Upper lobe of left lung (tissue), 6 donors: ENCODE data around the gene SEC61A1. TPM values are rescaled to one million over a fixed set of nuclear protein-coding genes. Genes with fewer than 3 reads are reported as not detected.

ENCODE experiments used
- ATAC-seq, 2 donors: fragments of 200-7000 bp; cut with Tn5 transposase; one replicate each; pipeline ENCODE4 v1.9.1; 2022; ENCODE audit warnings: mild to moderate bottlenecking in 2 of 2, moderate library complexity in 2 of 2; ENCODE audit not compliant: low FRiP score in 2 of 2
- DNase-seq, 2 donors: peaks; one replicate each; pipeline ENCODE4 v3.0.0-alpha.2; 2019 to 2020
- H3K27ac ChIP-seq, 4 donors: fragments of 200-600 bp; sonication (generic); one replicate each; pipeline ENCODE4 v1.5.1; 2016 to 2019
- H3K27me3 ChIP-seq, 4 donors: fragments of 200-600 bp; sonication (generic); one replicate each; pipeline ENCODE4 v1.5.1; 2017 to 2019
- H3K36me3 ChIP-seq, 4 donors: fragments of 200-600 bp; sonication (generic); one replicate each; pipeline ENCODE4 v1.5.1; 2016 to 2019
- H3K4me1 ChIP-seq, 4 donors: fragments of 200-600 bp; sonication (generic); one replicate each; pipeline ENCODE4 v1.5.1; 2018 to 2019
- H3K4me3 ChIP-seq, 4 donors: fragments of 200-600 bp; sonication (generic); one replicate each; pipeline ENCODE4 v1.5.1; 2017 to 2019; ENCODE audit warnings: mild to moderate bottlenecking in 2 of 4, moderate library complexity in 1 of 4
- H3K9me3 ChIP-seq, 4 donors: fragments of 200-600 bp; sonication (generic); one replicate each; pipeline ENCODE4 v1.5.1; 2018 to 2019
- EP300 ChIP-seq, 4 donors: sonication (generic); formaldehyde crosslinking; IDR thresholded peaks; one replicate each; pipeline ENCODE4 v1.5.1; 2017; ENCODE audit warnings: antibody characterized with exemption in 4 of 4, control low read depth in 2 of 4
- POLR2A ChIP-seq, 4 donors: fragments of 450-650 bp; IDR thresholded peaks; one replicate each; pipeline ENCODE4 v1.5.1; 2016 to 2017; ENCODE audit warnings: antibody characterized with exemption in 4 of 4, mild to moderate bottlenecking in 2 of 4
- POLR2AphosphoS5 ChIP-seq, 2 donors: sonication (generic); formaldehyde crosslinking; IDR thresholded peaks; one replicate each; pipeline ENCODE4 v1.5.1; 2017; ENCODE audit warnings: antibody characterized with exemption in 2 of 2
- WGBS, 2 donors: methylation state at CpG; one replicate each; pipeline ENCODE4 v1.1.5; 2017 to 2018; 5-methylcytosine and 5-hydroxymethylcytosine counted together
- total RNA-seq, 6 donors: library from RNA; depleted of rRNA in 4 of 6; stranded (reverse); fragments of >200 nt in 4 of 6; gene quantifications; one replicate each; pipeline versions ENCODE4 v1.1.0 to v1.2.1, GENCODE V29; 2016 to 2021
- TF ChIP-seq, protein P1 (sequence below), 6 experiments: fragments of 450-650 bp in 4 of 6; fragments of 200-600 bp in 2 of 6; sonication (generic) in 2 of 6; IDR thresholded peaks; one replicate each; pipeline ENCODE4 v1.5.1; 2016 to 2019; ENCODE audit warnings: antibody characterized with exemption in 6 of 6
- donor health status: DM: no; HTN: no; CAD: no; lungs with moderate emphysema.
- donor health status: DM: no; HTN: yes; CAD: no; lungs with severe emphysema.

SEC61A1 gene
- total RNA-seq, 6 donors from 2014 or later = 80.7 to 193 (median 164) TPM

DNA sequence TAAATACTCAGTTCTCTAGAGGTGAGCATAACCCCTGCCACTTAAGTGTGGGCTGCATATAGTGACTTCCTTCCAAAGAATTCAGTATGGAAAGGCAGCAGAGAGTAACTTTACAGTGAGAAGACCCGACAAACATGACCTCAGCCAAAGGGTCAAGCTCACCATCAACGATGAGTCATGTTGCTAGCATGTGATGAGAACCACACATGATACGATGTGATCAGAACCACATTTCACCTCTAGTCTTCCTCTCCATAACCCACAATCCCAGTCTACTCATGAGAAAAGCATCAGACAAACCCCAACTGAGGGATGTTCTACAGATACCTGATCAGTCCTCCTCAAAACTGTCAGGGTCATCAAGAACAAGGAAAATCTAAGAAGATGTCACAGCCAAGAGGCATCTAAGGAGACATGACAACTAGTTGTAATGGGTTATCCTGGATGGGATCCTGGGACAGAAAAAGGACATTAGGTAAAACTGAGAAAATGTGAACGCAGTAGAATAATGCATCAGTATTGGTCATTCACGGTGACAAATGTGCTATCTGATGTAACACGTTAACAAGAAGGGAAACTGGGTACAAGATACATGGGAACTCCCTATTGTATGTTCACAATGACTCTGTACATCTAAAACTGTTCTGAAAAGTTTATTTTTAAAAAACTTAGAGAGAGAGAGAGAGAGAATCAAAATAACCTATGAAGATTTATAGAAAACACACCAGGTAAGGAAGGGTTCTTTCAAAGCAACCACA is 28.3 kb downstream of the SEC61A1 start:
- no peak overlapping the region for H3K4me3 ChIP-seq
- H3K27me3 ChIP-seq = no peaks in the 10 kb centered on the region
- peaks cover 20 to 25% (median 23%) of the 10 kb centered on the region in 4 donors for H3K4me1 ChIP-seq
- DNase-seq = no peak
- ATAC-seq = no peak
- WGBS, 2 donors = 80 to 83% methylated on average over 6 of the region's 6 CpGs
- peaks cover 0 to 47% (median 11%) of the 10 kb centered on the region in 4 donors for H3K36me3 ChIP-seq
- H3K27ac ChIP-seq = no peak overlapping the region
- no peaks in the 10 kb centered on the region for H3K9me3 ChIP-seq
- TF ChIP-seq POLR2AphosphoS5 (IDR thresholded peaks at IDR 0.05) = no peak
- TF ChIP-seq, protein P1, sequence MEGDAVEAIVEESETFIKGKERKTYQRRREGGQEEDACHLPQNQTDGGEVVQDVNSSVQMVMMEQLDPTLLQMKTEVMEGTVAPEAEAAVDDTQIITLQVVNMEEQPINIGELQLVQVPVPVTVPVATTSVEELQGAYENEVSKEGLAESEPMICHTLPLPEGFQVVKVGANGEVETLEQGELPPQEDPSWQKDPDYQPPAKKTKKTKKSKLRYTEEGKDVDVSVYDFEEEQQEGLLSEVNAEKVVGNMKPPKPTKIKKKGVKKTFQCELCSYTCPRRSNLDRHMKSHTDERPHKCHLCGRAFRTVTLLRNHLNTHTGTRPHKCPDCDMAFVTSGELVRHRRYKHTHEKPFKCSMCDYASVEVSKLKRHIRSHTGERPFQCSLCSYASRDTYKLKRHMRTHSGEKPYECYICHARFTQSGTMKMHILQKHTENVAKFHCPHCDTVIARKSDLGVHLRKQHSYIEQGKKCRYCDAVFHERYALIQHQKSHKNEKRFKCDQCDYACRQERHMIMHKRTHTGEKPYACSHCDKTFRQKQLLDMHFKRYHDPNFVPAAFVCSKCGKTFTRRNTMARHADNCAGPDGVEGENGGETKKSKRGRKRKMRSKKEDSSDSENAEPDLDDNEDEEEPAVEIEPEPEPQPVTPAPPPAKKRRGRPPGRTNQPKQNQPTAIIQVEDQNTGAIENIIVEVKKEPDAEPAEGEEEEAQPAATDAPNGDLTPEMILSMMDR (IDR thresholded peaks at IDR 0.05) = no peak
- no peak for TF ChIP-seq EP300 (IDR thresholded peaks at IDR 0.05)
- no peak for TF ChIP-seq POLR2A (IDR thresholded peaks at IDR 0.05)

DNA sequence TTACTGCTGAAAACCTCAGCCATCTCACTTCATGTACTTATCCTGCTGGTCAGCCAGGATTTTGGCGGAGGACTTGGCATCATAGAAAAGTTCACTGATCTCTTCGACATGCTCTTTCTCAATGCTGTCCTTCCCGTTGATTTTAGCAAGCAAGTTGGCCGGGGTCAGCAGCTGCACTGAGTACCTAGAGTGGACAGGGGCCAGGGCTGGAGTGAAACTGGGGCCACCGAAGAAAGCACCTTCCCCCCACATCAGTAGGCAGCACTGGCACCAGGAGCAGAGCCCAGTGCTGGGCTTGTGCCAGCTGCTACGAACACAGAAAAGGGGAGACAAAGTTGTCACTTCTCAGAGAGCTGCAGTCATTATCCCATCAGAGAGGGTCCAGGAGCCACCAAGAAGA is 29.0 kb downstream of the SEC61A1 start:
- Histone ChIP-seq H3K27ac (no peak overlapping the region), H3K27me3 (no peaks in the 10 kb centered on the region), H3K4me1 (peaks cover 16 to 18% (median 17%) of the 10 kb centered on the region in 4 donors), H3K36me3 (peaks cover 0 to 54% (median 13%) of the 10 kb centered on the region in 4 donors), H3K4me3 (no peak overlapping the region), H3K9me3 (no peaks in the 10 kb centered on the region)
- ATAC-seq (no peak), DNase-seq (no peak)
- WGBS, 2 donors = 83 to 88% methylated on average over 6 of the region's 6 CpGs
- TF ChIP-seq, protein P1 (IDR thresholded peaks at IDR 0.05) = no peak
- TF ChIP-seq POLR2A (IDR thresholded peaks at IDR 0.05) = no peak
- no peak for TF ChIP-seq EP300 (IDR thresholded peaks at IDR 0.05)
- no peak for TF ChIP-seq POLR2AphosphoS5 (IDR thresholded peaks at IDR 0.05)

DNA sequence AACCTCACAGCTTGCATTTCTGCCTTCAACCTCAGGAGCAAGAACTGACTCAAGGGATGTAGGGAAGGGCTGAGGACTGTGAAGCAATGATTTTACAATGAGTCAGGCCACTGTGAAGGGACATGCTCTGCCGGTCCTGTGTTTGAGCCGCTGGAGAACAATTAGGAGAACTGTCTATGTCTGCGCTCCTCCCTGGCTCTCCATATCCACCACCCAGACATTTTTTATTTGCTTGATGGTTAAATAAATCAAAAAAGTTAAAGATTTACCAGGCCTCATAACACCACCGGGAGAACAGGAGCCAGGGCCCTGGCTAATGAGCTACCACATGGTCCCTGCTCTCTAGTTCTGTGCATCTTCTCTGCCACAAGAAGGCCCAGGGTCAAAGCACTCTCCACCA is 29.6 kb downstream of the SEC61A1 start:
- no peaks in the 10 kb centered on the region for H3K27me3 ChIP-seq
- WGBS, 2 donors = 86 to 90% methylated on average over 4 of the region's 4 CpGs
- DNase-seq = no peak
- no peak for TF ChIP-seq POLR2AphosphoS5 (IDR thresholded peaks at IDR 0.05)
- no peak for TF ChIP-seq POLR2A (IDR thresholded peaks at IDR 0.05)
- TF ChIP-seq, protein P1 (IDR thresholded peaks at IDR 0.05) = no peak
- no peak for TF ChIP-seq EP300 (IDR thresholded peaks at IDR 0.05)
- H3K9me3 ChIP-seq = no peaks in the 10 kb centered on the region
- H3K4me1 ChIP-seq = peaks cover 11 to 12% (median 11%) of the 10 kb centered on the region in 4 donors
- no peak overlapping the region for H3K27ac ChIP-seq
- no peak for ATAC-seq
- H3K36me3 ChIP-seq = peaks cover 0 to 60% (median 15%) of the 10 kb centered on the region in 4 donors
- no peak overlapping the region for H3K4me3 ChIP-seq

DNA sequence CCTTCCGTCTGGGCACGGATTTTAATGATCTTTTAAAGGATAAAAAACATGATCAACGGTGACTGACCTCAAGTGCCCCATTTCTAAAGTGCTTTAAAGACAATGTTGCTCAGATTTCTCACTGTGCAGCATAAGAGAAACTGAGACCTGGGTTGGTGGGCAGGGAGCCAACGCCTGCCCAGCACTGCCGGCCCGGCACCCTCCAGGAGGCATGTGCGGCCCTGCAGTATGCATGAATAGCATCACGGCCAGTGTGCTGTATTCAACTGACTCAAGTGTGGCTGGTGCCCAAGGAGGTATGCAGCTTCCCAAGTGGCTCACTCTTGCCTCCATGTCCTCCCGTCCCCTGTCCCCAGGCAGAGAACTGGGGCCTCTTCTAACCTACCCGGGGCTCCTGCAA is 30.3 kb downstream of the SEC61A1 start:
- Histone ChIP-seq H3K27ac (no peak overlapping the region), H3K9me3 (no peaks in the 10 kb centered on the region), H3K4me3 (no peak overlapping the region), H3K36me3 (peaks cover 0 to 67% (median 18%) of the 10 kb centered on the region in 4 donors), H3K27me3 (no peaks in the 10 kb centered on the region), H3K4me1 (peaks cover 5 to 11% (median 5%) of the 10 kb centered on the region in 4 donors)
- WGBS, 2 donors = 86 to 92% methylated on average over 7 to 10 of the region's 10 CpGs
- DNase-seq (no peak), ATAC-seq (no peak)
- no peak for TF ChIP-seq EP300 (IDR thresholded peaks at IDR 0.05)
- no peak for TF ChIP-seq POLR2A (IDR thresholded peaks at IDR 0.05)
- TF ChIP-seq, protein P1 (IDR thresholded peaks at IDR 0.05) = no peak
- no peak for TF ChIP-seq POLR2AphosphoS5 (IDR thresholded peaks at IDR 0.05)
